ENCODE data around the gene DPM1. TPM values are rescaled to one million over a fixed set of nuclear protein-coding genes. Genes with fewer than 3 reads are reported as not detected.

The DPM1 gene
- total and polyA plus RNA-seq, 2 of the 8 experiments (the other 6 are each of a cell fraction or from before 2014, with no cell fraction given): 42.3 to 57.0 TPM

GRCh38 chr20:50991076-50991475 lies 32.7 kb upstream of the DPM1 start:
- H2AFZ ChIP-seq (ENCODE audit: low read length): no peak overlapping the region
- WGBS, 2 experiments (ENCODE audit: extremely low coverage in 1 of 2, insufficient coverage in 1 of 2, insufficient read length in 1 of 2, insufficient replicate concordance in 2 of 2, low coverage in 1 of 2, low lambda C conversion rate in 2 of 2, missing lambda C conversion rate in 1 of 2): 39% methylated on average over 3 of the region's 3 CpGs; no CpG with 5 or more reads in 1 of the 2 experiments

More at GRCh38 chr20:50991076-50991475, 32.7 kb upstream of the DPM1 start:
- H3K4ac ChIP-seq (replicated peaks; ENCODE audit: insufficient read length, low read depth, low read length): no peak overlapping the region
- peak overlapping the region; percentile 42; the same call in 1 of the 2 replicates for H2BK12ac ChIP-seq (ENCODE audit: low read depth, low read length)
- H3K36me3 ChIP-seq (ENCODE audit: control insufficient read depth in 2 of 4, insufficient read depth in 4 of 4, low read length in 3 of 4): no peaks in the 10 kb centered on the region
- H3K4me3 ChIP-seq (ENCODE audit: extremely low read depth in 1 of 4, insufficient read depth in 2 of 4, low read depth in 3 of 4, low read length in 4 of 4): no peak overlapping the region
- H3K23ac ChIP-seq (ENCODE audit: insufficient read length): no peak overlapping the region
- no peak overlapping the region for H2AK5ac ChIP-seq (ENCODE audit: low read depth, low read length)
- H3K23me2 ChIP-seq (ENCODE audit: low read depth, low read length): no peaks in the 10 kb centered on the region
- DNase-seq (ENCODE audit: low read depth in 1 of 2, low spot score in 2 of 2) (no peak), FAIRE-seq (no peak)
- H3K79me2 ChIP-seq (ENCODE audit: control insufficient read depth in 1 of 2, insufficient read depth in 2 of 2, low read length in 2 of 2): no peaks in the 10 kb centered on the region
- H4K5ac ChIP-seq (ENCODE audit: insufficient read length, low read depth, low read length): no peak overlapping the region
- no peak overlapping the region for H4K91ac ChIP-seq (replicated peaks; ENCODE audit: insufficient read length, low read length)
- H4K8ac ChIP-seq (ENCODE audit: extremely low read depth, insufficient read depth, low read length): no peak overlapping the region
- H3K14ac ChIP-seq (ENCODE audit: insufficient read length): no peak overlapping the region
- no peaks in the 10 kb centered on the region; a peak in 1 of 7 replicates for H3K27me3 ChIP-seq (replicated peaks in 1 of 4; ENCODE audit: control insufficient read depth in 3 of 4, extremely low read depth in 1 of 4, insufficient read depth in 3 of 4, low read length in 3 of 4)
- no peak overlapping the region for H2BK120ac ChIP-seq (replicated peaks; ENCODE audit: low read depth, low read length)
- H3K4me1 ChIP-seq (replicated peaks in 1 of 4; ENCODE audit: control insufficient read depth in 3 of 4, insufficient read depth in 4 of 4, low read length in 3 of 4): peaks cover 3 to 19% (median 8%) of the 10 kb centered on the region in 4 experiments; a peak in 6 of 7 replicates
- CTCF ChIA-PET (ENCODE audit: partially characterized antibody): interaction anchor here (0.6 to 14.3 kb wide), 14 partner anchors 10 to 1159 kb away, joined by 3 to 245 read pairs (median 4); no protein-coding TSS in a partner anchor
- H3K18ac ChIP-seq (ENCODE audit: extremely low read depth, low read length): 0 out of 2 replicates have a peak overlapping the region, but pooled peaks have one; percentile 49
- no peaks in the 10 kb centered on the region for H4K20me1 ChIP-seq (replicated peaks in 1 of 2; ENCODE audit: control insufficient read depth in 1 of 2, insufficient read depth in 2 of 2, low read length in 2 of 2)
- H3K79me1 ChIP-seq (ENCODE audit: low read depth, low read length): no peaks in the 10 kb centered on the region
- POLR2A ChIA-PET (ENCODE audit: partially characterized antibody): interaction anchor here (1.2 to 3.4 kb wide), 6 partner anchors 10 to 332 kb away, joined by 3 to 30 read pairs (median 6); partner anchors contain the start of genes DPM1 and MOCS3
- H3K27ac ChIP-seq (ENCODE audit: low read depth, low read length): no peak overlapping the region
- H2BK15ac ChIP-seq (ENCODE audit: low read length): no peak overlapping the region
- H3K4me2 ChIP-seq (ENCODE audit: insufficient read depth in 1 of 2, low read depth in 2 of 2, low read length in 2 of 2): no peak overlapping the region
- no peaks in the 10 kb centered on the region for H3K9me3 ChIP-seq (ENCODE audit: insufficient read depth in 2 of 2, low read depth in 1 of 2, low read length in 1 of 2)
- H3K9ac ChIP-seq (replicated peaks in 1 of 4; ENCODE audit: extremely low read depth in 1 of 4, low read depth in 3 of 4, low read length in 3 of 4): no peak overlapping the region
- TF ChIP-seq TEAD4 (IDR thresholded peaks at IDR 0.05; ENCODE audit: low read depth, low read length) (no peak), SRF (IDR thresholded peaks at IDR 0.05; ENCODE audit: low read depth, low read length) (no peak), EGR1 (IDR thresholded peaks at IDR 0.05; ENCODE audit: borderline replicate concordance, low read depth, low read length) (no peak)
- no peak overlapping the region for H2BK5ac ChIP-seq (ENCODE audit: low read depth, low read length)
- H2BK20ac ChIP-seq (ENCODE audit: low read length): peak overlapping the region; percentile 0; the same call in 1 of the 2 replicates
- H3K56ac ChIP-seq (replicated peaks; ENCODE audit: insufficient read length, low read depth, low read length): no peak overlapping the region
